ENCODE results near the gene IFNLR1. TPM values are rescaled to one million over a fixed set of nuclear protein-coding genes. Genes with fewer than 3 reads are reported as not detected.

Gene IFNLR1
- total and polyA plus RNA-seq, 2 donors (not counting 3 experiments of a cell fraction or from before 2014, with no cell fraction given) = 0.01 TPM; not detected in 1

DNA sequence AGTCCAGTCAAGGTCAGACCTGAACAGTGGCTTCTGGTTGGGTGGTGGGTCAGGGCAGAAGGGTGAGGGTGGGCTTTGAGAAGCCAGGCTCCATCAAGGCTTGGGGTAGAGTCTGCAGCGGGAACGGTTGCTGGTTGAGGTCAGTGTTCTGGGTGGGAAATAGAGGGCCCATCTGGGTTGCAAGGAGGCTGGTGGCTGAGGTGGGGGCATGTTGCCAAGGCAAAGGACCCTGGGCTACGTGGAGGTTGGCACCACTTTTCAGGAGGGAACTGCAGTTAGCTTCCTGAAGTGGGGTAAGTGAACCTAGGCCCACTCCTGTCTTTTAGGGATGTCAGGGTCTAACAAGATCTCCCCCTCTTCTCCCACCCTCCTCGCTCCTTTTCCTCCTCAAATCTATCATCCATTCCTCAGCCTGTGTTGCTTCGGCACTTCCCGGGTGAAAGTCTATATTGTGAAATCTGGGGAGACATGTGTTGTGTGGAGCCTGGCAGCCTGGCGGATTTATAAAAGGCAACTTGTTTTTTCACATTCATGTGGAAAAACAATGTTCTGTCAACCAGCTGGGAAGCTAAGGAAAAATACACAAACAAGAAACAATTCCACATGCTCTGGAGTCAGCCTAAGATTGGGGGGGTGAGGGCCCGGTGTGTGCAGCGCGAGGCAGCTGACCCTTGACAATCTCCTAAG, 45.6 kb downstream of the IFNLR1 start:
- dilution Hi-C loops (cut with MboI; ENCODE audit: extremely low pct_ligation_motif_present, low sequenced_read_pairs) = no loop called here
- Histone ChIP-seq H3K27me3 (ENCODE audit: control insufficient read depth in 2 of 2, insufficient read depth in 2 of 2, low read length in 2 of 2) (peaks cover 0 to 2% of the 10 kb centered on the region in 2 experiments), H3K36me3 (ENCODE audit: control insufficient read depth in 2 of 2, extremely low read depth in 1 of 2, insufficient read depth in 2 of 2, low read length in 2 of 2) (no peaks in the 10 kb centered on the region), H2AFZ (ENCODE audit: low read depth, low read length) (no peak overlapping the region), H3K9ac (replicated peaks; ENCODE audit: extremely low read depth, insufficient read depth, low read length) (no peak overlapping the region), H4K20me1 (replicated peaks; ENCODE audit: control insufficient read depth, extremely low read depth, insufficient read depth, low read length) (no peaks in the 10 kb centered on the region), H3K4me1 (ENCODE audit: control insufficient read depth, extremely low read depth, insufficient read depth, low read length) (no peaks in the 10 kb centered on the region), H3K9me3 (replicated peaks; ENCODE audit: control insufficient read depth, insufficient read depth, low read length) (no peaks in the 10 kb centered on the region), H3K79me2 (ENCODE audit: control insufficient read depth, insufficient read depth, low read length) (no peaks in the 10 kb centered on the region), H3K4me2 (ENCODE audit: insufficient read depth, low read length) (no peak overlapping the region), H3K9me1 (replicated peaks; ENCODE audit: control insufficient read depth, extremely low read depth, insufficient read depth, low read length) (no peaks in the 10 kb centered on the region), H3K27ac (ENCODE audit: insufficient read depth, low read depth, low read length) (no peak overlapping the region), H3K4me3 (replicated peaks in 1 of 3; ENCODE audit: insufficient read depth in 1 of 3, low read depth in 1 of 3, low read length in 3 of 3) (no peak overlapping the region)
- DNase-seq (ENCODE audit: low read depth, low spot score) (no peak), FAIRE-seq (no peak)
- BruUV-seq (replicated peaks) = no TSS peak
- CTCF ChIA-PET = interaction anchor here (1.3 kb wide), 1 partner anchor 9 kb away, joined by 5 read pairs; no protein-coding TSS in a partner anchor
- TF ChIP-seq JUN (IDR thresholded peaks at IDR 0.05; ENCODE audit: borderline replicate concordance, insufficient read depth, insufficient read length, low read depth) (no peak), EZH2 (IDR thresholded peaks at IDR 0.05; ENCODE audit: borderline replicate concordance, low read depth, low read length, severe bottlenecking) (no peak), MYC (IDR thresholded peaks at IDR 0.05; ENCODE audit: low read depth, low read length) (no peak), MAX (IDR thresholded peaks at IDR 0.05; ENCODE audit: insufficient read depth, insufficient read length) (no peak), POLR2AphosphoS5 (IDR thresholded peaks at IDR 0.05; ENCODE audit: insufficient read depth, low read depth, low read length) (no peak), GATA2 (IDR thresholded peaks at IDR 0.05; ENCODE audit: insufficient read depth, insufficient read length, low read depth, low read length) (no peak), FOS (IDR thresholded peaks at IDR 0.05; ENCODE audit: borderline replicate concordance, insufficient read depth, low read length) (no peak), POLR2A (IDR thresholded peaks at IDR 0.05; ENCODE audit: low read depth, low read length) (no peak)
- TF ChIP-seq, protein P1, sequence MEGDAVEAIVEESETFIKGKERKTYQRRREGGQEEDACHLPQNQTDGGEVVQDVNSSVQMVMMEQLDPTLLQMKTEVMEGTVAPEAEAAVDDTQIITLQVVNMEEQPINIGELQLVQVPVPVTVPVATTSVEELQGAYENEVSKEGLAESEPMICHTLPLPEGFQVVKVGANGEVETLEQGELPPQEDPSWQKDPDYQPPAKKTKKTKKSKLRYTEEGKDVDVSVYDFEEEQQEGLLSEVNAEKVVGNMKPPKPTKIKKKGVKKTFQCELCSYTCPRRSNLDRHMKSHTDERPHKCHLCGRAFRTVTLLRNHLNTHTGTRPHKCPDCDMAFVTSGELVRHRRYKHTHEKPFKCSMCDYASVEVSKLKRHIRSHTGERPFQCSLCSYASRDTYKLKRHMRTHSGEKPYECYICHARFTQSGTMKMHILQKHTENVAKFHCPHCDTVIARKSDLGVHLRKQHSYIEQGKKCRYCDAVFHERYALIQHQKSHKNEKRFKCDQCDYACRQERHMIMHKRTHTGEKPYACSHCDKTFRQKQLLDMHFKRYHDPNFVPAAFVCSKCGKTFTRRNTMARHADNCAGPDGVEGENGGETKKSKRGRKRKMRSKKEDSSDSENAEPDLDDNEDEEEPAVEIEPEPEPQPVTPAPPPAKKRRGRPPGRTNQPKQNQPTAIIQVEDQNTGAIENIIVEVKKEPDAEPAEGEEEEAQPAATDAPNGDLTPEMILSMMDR (IDR thresholded peaks at IDR 0.05; ENCODE audit: extremely low read depth in 1 of 2, insufficient read depth in 1 of 2, low read depth in 1 of 2, low read length in 2 of 2) = no peak
- intact Hi-C loops (cut with micrococcal nuclease) = no loop called here
- POLR2A ChIA-PET = no interaction called here

Data from endothelial cell of umbilical vein (primary cell).